ENCODE results near the gene LGI1.

LGI1 gene

DNA sequence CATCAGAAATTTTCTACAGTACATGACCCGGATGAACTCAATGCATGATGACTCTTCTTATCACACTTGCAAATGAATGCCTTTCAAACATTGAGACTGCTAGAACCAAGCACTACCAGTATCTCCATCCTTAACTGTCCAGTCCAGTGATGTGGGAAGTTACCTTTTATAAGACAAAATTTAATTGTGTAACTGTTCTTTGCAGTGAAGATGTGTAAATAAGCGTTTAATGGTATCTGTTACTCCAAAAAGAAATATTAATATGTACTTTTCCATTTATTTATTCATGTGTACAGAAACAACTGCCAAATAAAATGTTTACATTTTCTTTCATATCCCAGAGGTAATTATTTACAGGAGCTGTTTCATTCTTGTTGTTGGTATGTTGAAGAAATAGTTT, 40.1 kb downstream of the LGI1 start:
- Histone ChIP-seq H3K4me1 (ENCODE audit: low read depth, poor library complexity, severe bottlenecking) (no peaks in the 10 kb centered on the region), H3K4me2 (no peak overlapping the region), H2AFZ (ENCODE audit: low read depth) (no peak overlapping the region), H3K9ac (no peak overlapping the region), H3K27me3 (ENCODE audit: insufficient read depth, low read depth) (no peaks in the 10 kb centered on the region), H4K20me1 (ENCODE audit: insufficient read depth) (no peaks in the 10 kb centered on the region), H3K27ac (no peak overlapping the region), H3K79me2 (ENCODE audit: insufficient read depth, low read depth) (no peaks in the 10 kb centered on the region), H3K4me3 (IDR thresholded peaks at IDR 0.05; ENCODE audit: insufficient read depth, low read depth, low read length) (no peak overlapping the region), H3K36me3 (ENCODE audit: insufficient read depth) (no peaks in the 10 kb centered on the region)
- TF ChIP-seq CTCF (conservative IDR thresholded peaks at IDR 0.05; ENCODE audit: low read depth, low read length) = no peak

DNA sequence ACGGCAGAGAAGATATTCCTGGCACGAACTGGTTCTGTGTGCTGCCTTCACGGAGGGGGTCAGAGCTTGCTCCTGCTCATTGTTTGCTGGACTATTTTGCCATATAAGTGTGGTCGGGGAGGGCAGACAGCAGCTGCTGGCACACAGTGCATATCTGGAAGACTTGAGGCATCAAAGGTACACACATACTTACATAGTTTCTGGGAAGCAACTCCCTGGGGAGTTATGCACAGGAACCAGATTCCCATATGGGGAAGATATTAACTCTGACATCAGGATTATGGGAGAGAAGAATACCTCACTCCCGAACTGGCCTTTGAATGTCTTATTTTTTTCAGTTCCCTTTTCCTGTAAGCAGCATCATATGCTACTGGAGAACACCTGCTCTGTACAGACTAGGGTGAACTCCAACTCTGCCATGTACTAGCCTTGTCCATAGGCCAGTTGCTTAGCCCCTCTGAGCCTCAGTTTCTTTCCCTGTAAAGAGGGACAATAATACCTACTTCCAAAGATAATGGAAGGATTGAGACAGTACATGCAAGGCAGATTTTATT, 41.5 kb downstream of the LGI1 start:
- Histone ChIP-seq H3K27ac (no peak overlapping the region), H3K4me1 (ENCODE audit: low read depth, poor library complexity, severe bottlenecking) (no peaks in the 10 kb centered on the region), H3K4me2 (no peak overlapping the region), H3K27me3 (ENCODE audit: insufficient read depth, low read depth) (no peaks in the 10 kb centered on the region), H4K20me1 (ENCODE audit: insufficient read depth) (no peaks in the 10 kb centered on the region), H3K4me3 (IDR thresholded peaks at IDR 0.05; ENCODE audit: insufficient read depth, low read depth, low read length) (no peak overlapping the region), H3K79me2 (ENCODE audit: insufficient read depth, low read depth) (no peaks in the 10 kb centered on the region), H2AFZ (ENCODE audit: low read depth) (no peak overlapping the region), H3K36me3 (ENCODE audit: insufficient read depth) (no peaks in the 10 kb centered on the region), H3K9ac (no peak overlapping the region)
- no peak for TF ChIP-seq CTCF (conservative IDR thresholded peaks at IDR 0.05; ENCODE audit: low read depth, low read length)

DNA sequence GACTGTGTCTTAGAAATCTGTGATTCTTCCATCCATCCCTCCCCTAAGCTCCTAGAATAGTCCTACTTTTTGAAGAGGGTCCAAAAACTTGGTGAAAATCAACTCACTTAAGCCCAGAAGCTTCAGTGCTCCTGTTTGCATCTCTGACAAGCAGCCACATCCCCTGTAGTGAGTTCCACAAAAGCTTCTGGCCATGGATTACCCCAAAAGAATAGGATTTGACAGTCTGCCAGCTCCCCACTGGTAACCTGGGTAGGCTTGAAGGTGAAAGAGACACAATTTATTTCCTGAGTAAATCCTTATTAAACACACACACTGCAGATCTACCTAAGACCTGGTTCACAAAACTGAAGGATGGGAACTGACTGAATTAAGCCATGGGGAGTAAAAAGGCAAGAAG, 46.5 kb downstream of the LGI1 start:
- H3K27me3 ChIP-seq (ENCODE audit: insufficient read depth, low read depth) = no peaks in the 10 kb centered on the region
- H3K27ac ChIP-seq = no peak overlapping the region
- no peaks in the 10 kb centered on the region for H4K20me1 ChIP-seq (ENCODE audit: insufficient read depth)
- H3K36me3 ChIP-seq (ENCODE audit: insufficient read depth) = no peaks in the 10 kb centered on the region
- no peaks in the 10 kb centered on the region for H3K4me1 ChIP-seq (ENCODE audit: low read depth, poor library complexity, severe bottlenecking)
- no peak overlapping the region for H3K4me2 ChIP-seq
- no peak overlapping the region for H3K9ac ChIP-seq
- H3K4me3 ChIP-seq (IDR thresholded peaks at IDR 0.05; ENCODE audit: insufficient read depth, low read depth, low read length) = no peak overlapping the region
- no peak for TF ChIP-seq CTCF (conservative IDR thresholded peaks at IDR 0.05; ENCODE audit: low read depth, low read length)
- H3K79me2 ChIP-seq (ENCODE audit: insufficient read depth, low read depth) = no peaks in the 10 kb centered on the region
- H2AFZ ChIP-seq (ENCODE audit: low read depth) = no peak overlapping the region

DNA sequence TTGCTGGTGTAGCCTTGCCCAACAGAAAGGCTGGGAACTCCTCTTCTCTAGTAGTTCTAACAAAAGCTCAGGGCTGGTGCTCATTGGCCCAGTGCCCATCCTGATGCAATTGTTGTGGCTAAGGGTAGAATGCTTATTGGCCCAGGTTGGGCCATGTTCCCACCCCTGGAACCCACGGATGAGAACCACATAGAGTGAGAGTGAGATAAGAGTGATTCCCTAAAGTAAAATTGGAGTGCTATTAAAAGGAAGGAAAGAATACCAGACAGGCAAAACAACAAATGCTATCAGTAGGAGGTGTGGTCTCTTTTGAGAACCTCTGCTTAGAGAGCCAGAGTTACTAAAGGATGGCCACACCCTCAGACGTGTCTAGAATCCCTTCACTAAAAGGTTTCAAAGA, 49.2 kb downstream of the LGI1 start:
- no peak for TF ChIP-seq CTCF (conservative IDR thresholded peaks at IDR 0.05; ENCODE audit: low read depth, low read length)
- H2AFZ ChIP-seq (ENCODE audit: low read depth) = no peak overlapping the region

More for the DNA sequence above, 49.2 kb downstream of the LGI1 start:
- Histone ChIP-seq H4K20me1 (ENCODE audit: insufficient read depth) (no peaks in the 10 kb centered on the region), H3K36me3 (ENCODE audit: insufficient read depth) (no peaks in the 10 kb centered on the region), H3K27me3 (ENCODE audit: insufficient read depth, low read depth) (no peaks in the 10 kb centered on the region), H3K9ac (no peak overlapping the region), H3K27ac (no peak overlapping the region), H3K4me3 (IDR thresholded peaks at IDR 0.05; ENCODE audit: insufficient read depth, low read depth, low read length) (no peak overlapping the region), H3K4me1 (ENCODE audit: low read depth, poor library complexity, severe bottlenecking) (no peaks in the 10 kb centered on the region), H3K79me2 (ENCODE audit: insufficient read depth, low read depth) (no peaks in the 10 kb centered on the region), H3K4me2 (no peak overlapping the region)
